ENCODE results near the gene ACTL6A.

Gene ACTL6A

GRCh38 chr3:179608931-179609720 lies 46.4 kb downstream of the ACTL6A start:
- H3K36me3 Mint-ChIP-seq (ENCODE audit: low read depth) = peaks cover 33% of the 10 kb centered on the region
- peaks cover 52% of the 10 kb centered on the region for H3K4me1 Mint-ChIP-seq (ENCODE audit: low read depth)
- H3K27me3 Mint-ChIP-seq = no peaks in the 10 kb centered on the region
- no peaks in the 10 kb centered on the region for H3K9me3 Mint-ChIP-seq
- H3K4me3 Mint-ChIP-seq = peak overlapping the region; percentile 66
- peak overlapping the region; percentile 96 for H3K27ac Mint-ChIP-seq

- H3K4me3 Mint-ChIP-seq = no peak overlapping the region
- H3K9me3 Mint-ChIP-seq = no peaks in the 10 kb centered on the region
- peak overlapping the region; percentile 36 for H3K27ac Mint-ChIP-seq
- no peaks in the 10 kb centered on the region for H3K27me3 Mint-ChIP-seq
- H3K36me3 Mint-ChIP-seq (ENCODE audit: low read depth) = peaks cover 23% of the 10 kb centered on the region
- peaks cover 47% of the 10 kb centered on the region for H3K4me1 Mint-ChIP-seq (ENCODE audit: low read depth)
These were observed 47.3 kb downstream of the ACTL6A start for GRCh38 chr3:179610066-179610465.

- Mint-ChIP-seq H3K4me3 (no peak overlapping the region), H3K27me3 (no peaks in the 10 kb centered on the region), H3K36me3 (ENCODE audit: low read depth) (peaks cover 26% of the 10 kb centered on the region), H3K27ac (no peak overlapping the region), H3K9me3 (no peaks in the 10 kb centered on the region), H3K4me1 (ENCODE audit: low read depth) (peaks cover 20% of the 10 kb centered on the region)
These were observed 51.1 kb downstream of the ACTL6A start for GRCh38 chr3:179613807-179614206.

GRCh38 chr3:179615458-179616173 lies 52.9 kb downstream of the ACTL6A start:
- Mint-ChIP-seq H3K4me1 (ENCODE audit: low read depth) (peaks cover 10% of the 10 kb centered on the region), H3K27ac (no peak overlapping the region), H3K9me3 (no peaks in the 10 kb centered on the region), H3K36me3 (ENCODE audit: low read depth) (peaks cover 33% of the 10 kb centered on the region), H3K4me3 (no peak overlapping the region), H3K27me3 (no peaks in the 10 kb centered on the region)

GRCh38 chr3:179622023-179622422 lies 59.3 kb downstream of the ACTL6A start:
- no peaks in the 10 kb centered on the region for H3K27me3 Mint-ChIP-seq
- H3K4me1 Mint-ChIP-seq (ENCODE audit: low read depth) = no peaks in the 10 kb centered on the region
- H3K4me3 Mint-ChIP-seq = no peak overlapping the region
- no peak overlapping the region for H3K27ac Mint-ChIP-seq
- H3K36me3 Mint-ChIP-seq (ENCODE audit: low read depth) = peaks cover 68% of the 10 kb centered on the region
- no peaks in the 10 kb centered on the region for H3K9me3 Mint-ChIP-seq

- Mint-ChIP-seq H3K9me3 (no peaks in the 10 kb centered on the region), H3K36me3 (ENCODE audit: low read depth) (peaks cover 65% of the 10 kb centered on the region), H3K27me3 (no peaks in the 10 kb centered on the region), H3K4me3 (no peak overlapping the region), H3K27ac (no peak overlapping the region), H3K4me1 (ENCODE audit: low read depth) (no peaks in the 10 kb centered on the region)
These were observed 61.7 kb downstream of the ACTL6A start for GRCh38 chr3:179624451-179624850.

- Mint-ChIP-seq H3K4me1 (ENCODE audit: low read depth) (no peaks in the 10 kb centered on the region), H3K27ac (no peak overlapping the region), H3K4me3 (no peak overlapping the region), H3K36me3 (ENCODE audit: low read depth) (peaks cover 15% of the 10 kb centered on the region), H3K9me3 (no peaks in the 10 kb centered on the region), H3K27me3 (no peaks in the 10 kb centered on the region)
These were observed 68.2 kb downstream of the ACTL6A start for GRCh38 chr3:179630753-179631451.

All from stimulated activated naive CD8-positive, alpha-beta T cell treated with anti-CD3 and anti-CD28 coated beads, Interleukin-15, Interleukin-2, amounts not matched to agents 100 ng/mL and 50 ng/mL, for 24 hours (primary cell).